Measurements from ENCODE around the gene CNTNAP5. TPM values are rescaled to one million over a fixed set of nuclear protein-coding genes. Genes with fewer than 3 reads are reported as not detected.

CNTNAP5 gene
- total RNA-seq, 2 experiments from 2014 or later = not detected

GRCh38 chr2:124323321-124323720, 298.2 kb downstream of the CNTNAP5 start:
- Mint-ChIP-seq H3K27ac (no peak overlapping the region), H3K36me3 (ENCODE audit: low read depth) (no peaks in the 10 kb centered on the region), H3K27me3 (no peaks in the 10 kb centered on the region), H3K9me3 (no peaks in the 10 kb centered on the region), H3K4me1 (ENCODE audit: low read depth) (no peaks in the 10 kb centered on the region), H3K4me3 (no peak overlapping the region)
- POLR2A ChIA-PET = no interaction called here
- no peak for ATAC-seq
- intact Hi-C loops (cut with micrococcal nuclease) = no loop called here
- DNase-seq = no peak
- CTCF ChIA-PET = no interaction called here
- TF ChIP-seq, protein P1, sequence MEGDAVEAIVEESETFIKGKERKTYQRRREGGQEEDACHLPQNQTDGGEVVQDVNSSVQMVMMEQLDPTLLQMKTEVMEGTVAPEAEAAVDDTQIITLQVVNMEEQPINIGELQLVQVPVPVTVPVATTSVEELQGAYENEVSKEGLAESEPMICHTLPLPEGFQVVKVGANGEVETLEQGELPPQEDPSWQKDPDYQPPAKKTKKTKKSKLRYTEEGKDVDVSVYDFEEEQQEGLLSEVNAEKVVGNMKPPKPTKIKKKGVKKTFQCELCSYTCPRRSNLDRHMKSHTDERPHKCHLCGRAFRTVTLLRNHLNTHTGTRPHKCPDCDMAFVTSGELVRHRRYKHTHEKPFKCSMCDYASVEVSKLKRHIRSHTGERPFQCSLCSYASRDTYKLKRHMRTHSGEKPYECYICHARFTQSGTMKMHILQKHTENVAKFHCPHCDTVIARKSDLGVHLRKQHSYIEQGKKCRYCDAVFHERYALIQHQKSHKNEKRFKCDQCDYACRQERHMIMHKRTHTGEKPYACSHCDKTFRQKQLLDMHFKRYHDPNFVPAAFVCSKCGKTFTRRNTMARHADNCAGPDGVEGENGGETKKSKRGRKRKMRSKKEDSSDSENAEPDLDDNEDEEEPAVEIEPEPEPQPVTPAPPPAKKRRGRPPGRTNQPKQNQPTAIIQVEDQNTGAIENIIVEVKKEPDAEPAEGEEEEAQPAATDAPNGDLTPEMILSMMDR (IDR thresholded peaks at IDR 0.05) = no peak

DNA sequence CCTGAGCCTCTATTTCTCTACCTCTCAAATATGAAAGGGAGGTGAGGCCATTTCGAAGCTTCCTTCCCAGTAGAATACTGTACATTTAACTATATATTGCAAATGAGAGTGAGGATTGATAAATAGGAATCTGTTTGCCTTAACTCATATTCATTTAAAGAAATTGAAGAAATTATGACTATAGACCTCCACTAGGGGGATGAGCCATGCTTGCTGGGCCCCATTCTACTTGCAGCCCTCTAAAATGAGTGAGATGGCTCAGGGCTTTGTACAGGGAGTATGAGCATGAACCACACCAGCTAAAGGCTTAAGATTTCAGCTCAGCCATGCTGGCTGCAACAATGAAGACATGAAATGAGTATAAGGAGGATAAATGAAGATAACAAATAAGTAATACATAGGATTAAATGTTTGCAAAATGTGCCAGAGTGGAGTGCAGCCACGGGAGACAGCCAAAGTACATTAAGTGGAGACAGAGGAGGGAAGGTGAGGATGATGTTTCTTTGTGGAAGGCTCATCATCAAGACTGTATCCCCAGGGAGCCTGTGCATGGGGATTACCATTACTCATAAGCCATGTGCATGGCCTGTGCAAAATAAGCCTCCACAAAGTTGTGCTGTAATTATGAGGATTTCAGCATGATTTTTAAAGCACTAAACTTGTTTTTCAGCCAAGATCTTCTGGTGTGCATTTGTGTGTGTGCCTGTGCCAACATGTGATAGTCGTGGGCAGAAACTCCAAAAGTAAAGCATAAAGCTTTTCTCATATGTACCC, 300.8 kb downstream of the CNTNAP5 start:
- H3K27ac Mint-ChIP-seq = no peak overlapping the region
- ChIA-PET POLR2A (no interaction called here), CTCF (no interaction called here)
- H3K36me3 Mint-ChIP-seq (ENCODE audit: low read depth) = no peaks in the 10 kb centered on the region
- H3K4me1 Mint-ChIP-seq (ENCODE audit: low read depth) = no peaks in the 10 kb centered on the region
- no peaks in the 10 kb centered on the region for H3K9me3 Mint-ChIP-seq
- no peaks in the 10 kb centered on the region for H3K27me3 Mint-ChIP-seq
- no peak for DNase-seq
- intact Hi-C loops (cut with micrococcal nuclease) = no loop called here
- TF ChIP-seq, protein P1 (IDR thresholded peaks at IDR 0.05) = no peak
- H3K4me3 Mint-ChIP-seq = no peak overlapping the region
- no peak for ATAC-seq

DNA sequence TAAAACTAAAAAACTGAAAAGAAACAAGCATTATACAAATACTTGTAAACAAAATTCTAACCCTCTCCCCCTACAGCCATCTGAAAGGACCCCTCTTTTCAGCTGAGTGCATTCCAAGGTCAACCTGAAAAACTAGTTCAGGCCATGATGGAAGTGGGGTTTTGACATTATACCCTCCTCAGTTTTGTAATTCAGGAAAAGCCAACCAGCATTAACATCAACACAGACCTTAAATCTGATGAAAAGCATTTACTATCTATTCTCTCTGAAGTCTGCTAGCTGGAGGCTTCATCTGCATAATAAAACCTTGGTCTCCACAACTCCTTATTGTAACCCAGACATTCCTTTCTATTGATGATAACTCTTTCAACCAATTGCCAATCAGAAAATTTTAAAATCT, 302.2 kb downstream of the CNTNAP5 start:
- POLR2A ChIA-PET = no interaction called here
- no peaks in the 10 kb centered on the region for H3K4me1 Mint-ChIP-seq (ENCODE audit: low read depth)

DNA sequence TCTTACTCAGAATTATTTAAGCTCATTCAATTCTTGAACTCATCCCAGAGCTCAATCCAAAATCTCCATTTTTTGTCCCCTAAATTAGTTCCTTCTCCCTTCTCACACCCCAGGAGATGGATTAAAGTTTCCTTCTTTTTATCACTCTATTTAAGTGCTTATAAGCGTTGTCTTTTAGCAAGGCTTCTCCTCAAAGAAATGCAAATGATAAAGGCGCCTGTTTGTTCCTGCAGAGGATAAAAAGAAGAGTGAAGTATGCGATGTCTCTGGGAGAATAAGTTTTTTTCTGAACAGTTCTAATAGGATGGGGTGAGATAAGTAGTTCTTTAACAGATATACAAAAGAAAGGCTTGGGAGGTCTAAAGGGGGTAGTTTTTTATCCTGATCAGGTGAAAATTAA, 303.3 kb downstream of the CNTNAP5 start:
- CTCF ChIA-PET = no interaction called here
- TF ChIP-seq, protein P1 (IDR thresholded peaks at IDR 0.05) = no peak
- no peaks in the 10 kb centered on the region for H3K4me1 Mint-ChIP-seq (ENCODE audit: low read depth)
- no peaks in the 10 kb centered on the region for H3K9me3 Mint-ChIP-seq
- H3K27me3 Mint-ChIP-seq = no peaks in the 10 kb centered on the region
- no peak overlapping the region for H3K27ac Mint-ChIP-seq
- intact Hi-C loops (cut with micrococcal nuclease) = no loop called here
- ATAC-seq (no peak), DNase-seq (no peak)
- H3K36me3 Mint-ChIP-seq (ENCODE audit: low read depth) = no peaks in the 10 kb centered on the region
- H3K4me3 Mint-ChIP-seq = no peak overlapping the region
- POLR2A ChIA-PET = no interaction called here

More for the DNA sequence above, 302.2 kb downstream of the CNTNAP5 start:
- intact Hi-C loops (cut with micrococcal nuclease) = no loop called here
- no peaks in the 10 kb centered on the region for H3K36me3 Mint-ChIP-seq (ENCODE audit: low read depth)
- ATAC-seq = no peak
- H3K4me3 Mint-ChIP-seq = no peak overlapping the region
- H3K27ac Mint-ChIP-seq = no peak overlapping the region
- DNase-seq = no peak
- no peaks in the 10 kb centered on the region for H3K9me3 Mint-ChIP-seq
- no peaks in the 10 kb centered on the region for H3K27me3 Mint-ChIP-seq
- CTCF ChIA-PET = no interaction called here
- TF ChIP-seq, protein P1 (IDR thresholded peaks at IDR 0.05) = no peak

DNA sequence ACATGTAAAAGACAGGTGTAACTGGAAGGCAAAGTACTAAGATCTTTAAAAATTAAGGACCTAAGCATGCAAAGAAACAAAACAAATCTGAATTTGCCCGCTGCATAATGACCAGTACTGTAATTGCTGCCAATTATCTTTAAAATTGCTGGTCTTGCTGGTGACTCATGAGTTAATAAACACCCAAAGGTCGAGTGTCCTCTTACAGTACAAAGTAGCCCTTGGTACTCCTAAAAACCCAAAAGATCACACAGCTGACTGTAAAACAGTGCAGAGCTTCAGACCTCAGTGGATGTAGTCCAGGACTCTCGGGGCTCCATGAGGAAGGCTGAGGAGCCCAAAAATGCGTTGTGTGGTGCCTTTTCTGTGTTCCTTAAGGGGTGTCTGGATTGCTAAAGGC, 308.7 kb downstream of the CNTNAP5 start:
- POLR2A ChIA-PET = no interaction called here
- H3K4me1 Mint-ChIP-seq (ENCODE audit: low read depth) = no peaks in the 10 kb centered on the region
- H3K27ac Mint-ChIP-seq = no peak overlapping the region
- DNase-seq (no peak), ATAC-seq (no peak)
- intact Hi-C loops (cut with micrococcal nuclease) = no loop called here
- no peaks in the 10 kb centered on the region for H3K27me3 Mint-ChIP-seq
- CTCF ChIA-PET = no interaction called here
- H3K36me3 Mint-ChIP-seq (ENCODE audit: low read depth) = no peaks in the 10 kb centered on the region
- no peak overlapping the region for H3K4me3 Mint-ChIP-seq
- H3K9me3 Mint-ChIP-seq = no peaks in the 10 kb centered on the region
- TF ChIP-seq, protein P1 (IDR thresholded peaks at IDR 0.05) = no peak

Data from activated CD8-positive, alpha-beta T cell treated with anti-CD3 and anti-CD28 coated beads for 36 hours (primary cell).